ENCODE results near the gene GAD1. TPM values are rescaled to one million over a fixed set of nuclear protein-coding genes. Genes with fewer than 3 reads are reported as not detected.

GAD1 gene
- total RNA-seq, 4 donors from 2014 or later, result 2.6 TPM; not detected in 3

GRCh38 chr2:170821531-170822289 lies 5.0 kb downstream of the GAD1 start:
- TF ChIP-seq EP300 (IDR thresholded peaks at IDR 0.05), result no peak
- TF ChIP-seq CTCF (IDR thresholded peaks at IDR 0.05), result no peak
- TF ChIP-seq POLR2A (IDR thresholded peaks at IDR 0.05), result no peak
- TF ChIP-seq POLR2AphosphoS5 (IDR thresholded peaks at IDR 0.05), result no peak
- peak overlapping the region; percentile 45 for H3K4me3 ChIP-seq
- no peaks in the 10 kb centered on the region for H3K36me3 ChIP-seq
- no peak overlapping the region for H3K27ac ChIP-seq
- WGBS, result 8% methylated on average over 36 of the region's 40 CpGs
- DNase-seq (ENCODE audit: low spot score in 2 of 2), result no peak
- H3K4me1 ChIP-seq, result peaks cover 71% of the 10 kb centered on the region
- H3K27me3 ChIP-seq, result peaks cover 94% of the 10 kb centered on the region
- H3K9me3 ChIP-seq, result no peaks in the 10 kb centered on the region

- H3K27me3 ChIP-seq, result peaks cover 94% of the 10 kb centered on the region
- no peak for TF ChIP-seq EP300 (IDR thresholded peaks at IDR 0.05)
- no peak for TF ChIP-seq POLR2A (IDR thresholded peaks at IDR 0.05)
- H3K9me3 ChIP-seq, result no peaks in the 10 kb centered on the region
- peaks cover 63% of the 10 kb centered on the region for H3K4me1 ChIP-seq
- H3K27ac ChIP-seq, result no peak overlapping the region
- no peaks in the 10 kb centered on the region for H3K36me3 ChIP-seq
- WGBS, result 5% methylated on average over 22 of the region's 43 CpGs
- H3K4me3 ChIP-seq, result peak overlapping the region; percentile 45
- DNase-seq (ENCODE audit: low spot score in 2 of 2), result no peak
Observed at GRCh38 chr2:170822290-170823087, 5.8 kb downstream of the GAD1 start.

- DNase-seq (ENCODE audit: low spot score in 2 of 2), result no peak
- Histone ChIP-seq H3K27me3 (peaks cover 91% of the 10 kb centered on the region), H3K4me1 (peaks cover 55% of the 10 kb centered on the region), H3K9me3 (no peaks in the 10 kb centered on the region), H3K4me3 (peak overlapping the region; percentile 45), H3K36me3 (no peaks in the 10 kb centered on the region), H3K27ac (no peak overlapping the region)
- TF ChIP-seq EP300 (IDR thresholded peaks at IDR 0.05) (no peak), POLR2A (IDR thresholded peaks at IDR 0.05) (no peak), CTCF (IDR thresholded peaks at IDR 0.05) (no peak)
- 6% methylated on average over 14 of the region's 61 CpGs for WGBS
Observed at GRCh38 chr2:170823088-170823897, 6.6 kb downstream of the GAD1 start.

GRCh38 chr2:170823898-170824215 lies 7.2 kb downstream of the GAD1 start:
- H3K4me3 ChIP-seq, result peak overlapping the region; percentile 45
- TF ChIP-seq EP300 (IDR thresholded peaks at IDR 0.05) (no peak), CTCF (IDR thresholded peaks at IDR 0.05) (no peak), POLR2A (IDR thresholded peaks at IDR 0.05) (no peak), POLR2AphosphoS5 (IDR thresholded peaks at IDR 0.05) (no peak)
- DNase-seq (ENCODE audit: low spot score in 2 of 2), result no peak
- H3K4me1 ChIP-seq, result peaks cover 50% of the 10 kb centered on the region
- H3K27ac ChIP-seq, result no peak overlapping the region
- H3K9me3 ChIP-seq, result no peaks in the 10 kb centered on the region
- H3K27me3 ChIP-seq, result peaks cover 91% of the 10 kb centered on the region
- no peaks in the 10 kb centered on the region for H3K36me3 ChIP-seq
- WGBS, result 35% methylated on average over 4 of the region's 11 CpGs

GRCh38 chr2:170824526-170825015 lies 7.9 kb downstream of the GAD1 start:
- Histone ChIP-seq H3K9me3 (no peaks in the 10 kb centered on the region), H3K27ac (no peak overlapping the region), H3K4me3 (no peak overlapping the region), H3K4me1 (peaks cover 45% of the 10 kb centered on the region), H3K36me3 (no peaks in the 10 kb centered on the region), H3K27me3 (peaks cover 91% of the 10 kb centered on the region)
- no peak for DNase-seq (ENCODE audit: low spot score in 2 of 2)
- 8% methylated on average over 1 of the region's 2 CpGs for WGBS
- TF ChIP-seq POLR2A (IDR thresholded peaks at IDR 0.05) (no peak), EP300 (IDR thresholded peaks at IDR 0.05) (no peak), CTCF (IDR thresholded peaks at IDR 0.05) (no peak), POLR2AphosphoS5 (IDR thresholded peaks at IDR 0.05) (no peak)

Data from suprapubic skin (tissue), 4 donors.